Glutamatergic neuron (in vitro differentiated cells): Measurements from ENCODE around the gene SFXN4. TPM values are rescaled to one million over a fixed set of nuclear protein-coding genes. Genes with fewer than 3 reads are reported as not detected.
"Not testable (repeated sequence)": the region's sequence is repeated elsewhere in the genome, so short reads cannot be mapped to it uniquely, and the experiment has no call there.

Experiments used
- DNase-seq: peaks from one replicate; pipeline ENCODE4 v3.0.0; 2022
- H3K27ac Mint-ChIP-seq: one replicate; pipeline ENCODE4 v1.8.0; 2020; ENCODE audit warnings: mild to moderate bottlenecking, mixed read lengths, inconsistent platforms; ENCODE audit not compliant: unreplicated experiment
- H3K27me3 Mint-ChIP-seq: one replicate; pipeline ENCODE4 v1.8.0; 2020; ENCODE audit warnings: mild to moderate bottlenecking, moderate library complexity, mixed read lengths, inconsistent platforms; ENCODE audit not compliant: unreplicated experiment
- H3K36me3 Mint-ChIP-seq: one replicate; pipeline ENCODE4 v1.8.0; 2020; ENCODE audit warnings: mild to moderate bottlenecking, mixed read lengths, inconsistent platforms; ENCODE audit not compliant: unreplicated experiment
- H3K4me1 Mint-ChIP-seq: one replicate; pipeline ENCODE4 v1.8.0; 2020; ENCODE audit warnings: mild to moderate bottlenecking, low read depth, mixed read lengths, inconsistent platforms; ENCODE audit not compliant: unreplicated experiment
- H3K4me3 Mint-ChIP-seq: one replicate; pipeline ENCODE4 v1.8.0; 2020; ENCODE audit warnings: mild to moderate bottlenecking, mixed read lengths, inconsistent platforms; ENCODE audit not compliant: unreplicated experiment
- H3K9me3 Mint-ChIP-seq: one replicate; pipeline ENCODE4 v1.8.0; 2020; ENCODE audit warnings: mild to moderate bottlenecking, moderate library complexity, mixed read lengths, inconsistent platforms; ENCODE audit not compliant: unreplicated experiment
- CTCF ChIP-seq: fragments of 200-600 bp; sonication (generic); IDR thresholded peaks from one replicate; pipeline ENCODE4 v1.5.0; 2021; ENCODE audit not compliant: partially characterized antibody, unreplicated experiment
- total RNA-seq: library from RNA; stranded (reverse); fragmentation: NEBNext Ultra II Directional; extraction: Animal tissue kit (Norgen Biotek cat#: 25700); gene quantifications from one replicate; pipeline ENCODE4 v1.2.1, GENCODE V29; 2021; ENCODE audit not compliant: unreplicated experiment

The SFXN4 gene
- total RNA-seq, 1 donor from 2014 or later = 12.2 TPM

GRCh38 chr10:119115926-119116325 is 49.6 kb downstream of the SFXN4 start:
- H3K4me3 Mint-ChIP-seq = no peak overlapping the region
- no peak for DNase-seq
- H3K36me3 Mint-ChIP-seq = no peaks in the 10 kb centered on the region
- H3K9me3 Mint-ChIP-seq = no peaks in the 10 kb centered on the region
- no peaks in the 10 kb centered on the region for H3K4me1 Mint-ChIP-seq
- TF ChIP-seq CTCF = no peak
- H3K27ac Mint-ChIP-seq = no peak overlapping the region
- H3K27me3 Mint-ChIP-seq = no peaks in the 10 kb centered on the region

GRCh38 chr10:119113751-119114732 is 51.5 kb downstream of the SFXN4 start:
- no peak overlapping the region for H3K27ac Mint-ChIP-seq
- TF ChIP-seq CTCF = no peak
- no peaks in the 10 kb centered on the region for H3K36me3 Mint-ChIP-seq
- H3K9me3 Mint-ChIP-seq = no peaks in the 10 kb centered on the region
- H3K4me1 Mint-ChIP-seq = no peaks in the 10 kb centered on the region
- H3K4me3 Mint-ChIP-seq = no peak overlapping the region
- H3K27me3 Mint-ChIP-seq = no peaks in the 10 kb centered on the region
- DNase-seq = no peak

- TF ChIP-seq CTCF = no peak
- Mint-ChIP-seq H3K27me3 (no peaks in the 10 kb centered on the region), H3K9me3 (no peaks in the 10 kb centered on the region), H3K27ac (no peak overlapping the region), H3K4me3 (no peak overlapping the region), H3K36me3 (no peaks in the 10 kb centered on the region), H3K4me1 (no peaks in the 10 kb centered on the region)
- no peak for DNase-seq
These were observed 53.5 kb downstream of the SFXN4 start for GRCh38 chr10:119112056-119112455.

GRCh38 chr10:119107771-119108170 is 57.7 kb downstream of the SFXN4 start:
- not testable (repeated sequence) for H3K27me3 Mint-ChIP-seq, H3K4me3 Mint-ChIP-seq, H3K27ac Mint-ChIP-seq, H3K4me1 Mint-ChIP-seq, H3K9me3 Mint-ChIP-seq, H3K36me3 Mint-ChIP-seq, DNase-seq

DNA sequence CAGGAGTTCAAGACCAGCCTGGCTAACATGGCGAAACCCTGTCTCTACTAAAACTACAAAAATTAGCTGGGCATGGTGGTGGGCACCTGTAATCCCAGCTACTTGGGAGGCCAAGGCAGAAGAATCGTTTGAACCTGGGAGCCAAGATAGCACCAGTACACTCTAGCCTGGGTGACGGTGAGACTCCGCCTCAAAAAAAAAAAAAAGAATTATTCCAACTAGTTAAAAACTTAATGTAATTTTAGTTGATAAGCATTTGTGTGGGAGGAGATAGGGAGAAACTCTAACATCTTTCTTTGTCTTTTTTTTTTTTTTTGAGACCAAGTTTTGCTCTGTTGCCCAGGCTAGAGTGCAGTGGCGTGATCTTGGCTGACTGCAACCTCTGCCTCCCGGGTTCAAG is 58.4 kb downstream of the SFXN4 start:
- not testable (repeated sequence) for DNase-seq, H3K27me3 Mint-ChIP-seq, H3K4me1 Mint-ChIP-seq, H3K36me3 Mint-ChIP-seq, H3K4me3 Mint-ChIP-seq, H3K27ac Mint-ChIP-seq, H3K9me3 Mint-ChIP-seq

DNA sequence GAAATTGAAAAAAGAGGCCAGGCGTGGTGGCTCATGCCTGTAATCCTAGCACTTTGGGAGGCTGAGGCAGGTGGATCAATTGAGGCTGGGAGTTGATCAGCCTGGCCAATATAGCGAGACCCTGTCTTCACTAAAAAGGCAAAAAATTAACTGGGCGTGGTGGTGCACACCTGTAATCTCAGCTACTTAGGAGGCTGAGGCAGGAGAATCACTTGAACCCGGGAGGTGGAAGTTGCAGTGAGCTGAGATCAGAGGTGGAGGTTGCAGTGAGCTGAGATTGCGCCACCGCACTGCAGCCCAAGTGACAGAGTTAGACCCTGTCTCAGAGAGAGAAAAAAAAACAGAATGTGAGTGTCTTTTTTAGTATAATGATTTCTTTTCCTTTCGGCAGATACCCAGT is 59.6 kb downstream of the SFXN4 start:
- H3K4me1 Mint-ChIP-seq, H3K27me3 Mint-ChIP-seq, H3K4me3 Mint-ChIP-seq, H3K9me3 Mint-ChIP-seq, H3K36me3 Mint-ChIP-seq, DNase-seq, H3K27ac Mint-ChIP-seq: not testable (repeated sequence)
